Panc1 (cell line): Measurements from ENCODE around the gene MAGI1. TPM values are rescaled to one million over a fixed set of nuclear protein-coding genes. Genes with fewer than 3 reads are reported as not detected.
A peak's percentile ranks its signal among the peaks of the same experiment; 100 is the strongest.

Experiments used
- ATAC-seq: fragments of 200-7000 bp; cut with Tn5 transposase; 2 replicates; pipeline ENCODE4 v1.9.1; 2020; ENCODE audit warnings: mild to moderate bottlenecking, moderate library complexity
- BruUV-seq: library from RNA; stranded (reverse); fragments of 400-500 nt; replicated peaks from 2 replicates; lab custom pipeline; 2021; lab: Mats Ljungman, UMichigan
- CTCF ChIA-PET: fragments of 300-600 bp; sonication (Branson Sonifier 250); formaldehyde crosslinking; loops from one replicate; lab custom pipeline; 2022; ENCODE audit warnings: antibody characterized with exemption; lab: Charles Lee
- POLR2A ChIA-PET: fragments of 300-600 bp; sonication (Branson Sonifier 250); formaldehyde crosslinking; loops from one replicate; lab custom pipeline; 2022; ENCODE audit warnings: antibody characterized with exemption; lab: Charles Lee
- DNase-seq: peaks from one replicate; pipeline ENCODE4 v3.0.0-alpha.2; 2010; ENCODE audit warnings: low read depth, low spot score
- H3K27ac ChIP-seq: 2 replicates; pipeline ENCODE4 v1.5.1; 2011; ENCODE audit warnings: mild to moderate bottlenecking, low read length, inconsistent platforms
- H3K27me3 ChIP-seq: fragments of 200-500 bp; sonication (Bioruptor generic); 2 replicates; pipeline ENCODE4 v1.6.0; 2014; ENCODE audit warnings: low read length, inconsistent platforms; ENCODE audit not compliant: control insufficient read depth, insufficient read depth
- H3K36me3 ChIP-seq: fragments of 200-500 bp; sonication (Bioruptor generic); 2 replicates; pipeline ENCODE4 v1.5.1; 2014; ENCODE audit warnings: inconsistent platforms, mild to moderate bottlenecking, low read length, moderate library complexity; ENCODE audit not compliant: control insufficient read depth, insufficient read depth
- H3K4me1 ChIP-seq: 2 replicates; pipeline ENCODE4 v1.5.1; 2011; ENCODE audit warnings: inconsistent platforms, mild to moderate bottlenecking, low read length, moderate library complexity; ENCODE audit not compliant: control insufficient read depth, insufficient read depth
- H3K4me3 ChIP-seq, 2 experiments: 2 replicates each; pipeline ENCODE4 v1.5.1; 2011 to 2012; ENCODE audit warnings: low read depth in 2 of 2, low read length in 2 of 2, mild to moderate bottlenecking in 2 of 2, inconsistent platforms in 1 of 2, moderate library complexity in 1 of 2
- H3K9me3 ChIP-seq: fragments of 200-500 bp; sonication (Bioruptor generic); 2 replicates; pipeline ENCODE4 v1.5.1; 2014; ENCODE audit warnings: low read depth, mild to moderate bottlenecking, inconsistent platforms, low read length, moderate library complexity; ENCODE audit not compliant: control insufficient read depth, insufficient read depth
- POLR2AphosphoS5 ChIP-seq: IDR thresholded peaks from 2 replicates; pipeline ENCODE4 v1.6.1; 2012; ENCODE audit warnings: mild to moderate bottlenecking, low read depth, low read length, moderate library complexity
- REST ChIP-seq, 2 experiments: IDR thresholded peaks; 2 replicates each; pipeline ENCODE4 v1.6.1; 2011 to 2012; ENCODE audit warnings: low read depth in 2 of 2, control low read depth in 1 of 2, low read length in 1 of 2, mild to moderate bottlenecking in 1 of 2, moderate library complexity in 1 of 2; ENCODE audit not compliant: insufficient read depth in 1 of 2
- SIN3A ChIP-seq: IDR thresholded peaks from 2 replicates; pipeline ENCODE4 v1.6.1; 2012; ENCODE audit warnings: low read depth, mild to moderate bottlenecking, low read length, moderate library complexity, borderline replicate concordance; ENCODE audit not compliant: insufficient read depth
- TCF7L2 ChIP-seq: IDR thresholded peaks from 2 replicates; pipeline ENCODE4 v1.6.1; 2011; ENCODE audit warnings: mild to moderate bottlenecking, low read depth, low read length, inconsistent platforms
- in situ Hi-C: cut with HindIII; loops from 2 replicates; pipeline ENCODE4 v1.10.0; 2016; ENCODE audit warnings: low sequenced_read_pairs, low pct_unique_long_range_greater_than_20kb
- intact Hi-C: fragments of 100-400 bp; cut with micrococcal nuclease; formaldehyde crosslinking; loops from one replicate; pipeline ENCODE4 v1.10.0; 2022; ENCODE audit not compliant: unreplicated experiment
- total RNA-seq: library from RNA; stranded (reverse); gene quantifications from one replicate; pipeline ENCODE4 v1.2.1, GENCODE V29; 2021; ENCODE audit not compliant: unreplicated experiment
- TF ChIP-seq, protein P1 (sequence below): fragments of 450-650 bp; IDR thresholded peaks from 2 replicates; pipeline ENCODE4 v1.5.1; 2017; ENCODE audit warnings: mild to moderate bottlenecking

MAGI1 gene
- total RNA-seq, 1 experiment from 2014 or later, result 9.5 TPM

- TF ChIP-seq SIN3A (no peak), TCF7L2 (no peak), POLR2AphosphoS5 (no peak), REST (IDR thresholded peaks at IDR 0.05; ENCODE audit: insufficient read depth in 1 of 2, low read depth in 2 of 2, low read length in 1 of 2) (no peak)
- TF ChIP-seq, protein P1, sequence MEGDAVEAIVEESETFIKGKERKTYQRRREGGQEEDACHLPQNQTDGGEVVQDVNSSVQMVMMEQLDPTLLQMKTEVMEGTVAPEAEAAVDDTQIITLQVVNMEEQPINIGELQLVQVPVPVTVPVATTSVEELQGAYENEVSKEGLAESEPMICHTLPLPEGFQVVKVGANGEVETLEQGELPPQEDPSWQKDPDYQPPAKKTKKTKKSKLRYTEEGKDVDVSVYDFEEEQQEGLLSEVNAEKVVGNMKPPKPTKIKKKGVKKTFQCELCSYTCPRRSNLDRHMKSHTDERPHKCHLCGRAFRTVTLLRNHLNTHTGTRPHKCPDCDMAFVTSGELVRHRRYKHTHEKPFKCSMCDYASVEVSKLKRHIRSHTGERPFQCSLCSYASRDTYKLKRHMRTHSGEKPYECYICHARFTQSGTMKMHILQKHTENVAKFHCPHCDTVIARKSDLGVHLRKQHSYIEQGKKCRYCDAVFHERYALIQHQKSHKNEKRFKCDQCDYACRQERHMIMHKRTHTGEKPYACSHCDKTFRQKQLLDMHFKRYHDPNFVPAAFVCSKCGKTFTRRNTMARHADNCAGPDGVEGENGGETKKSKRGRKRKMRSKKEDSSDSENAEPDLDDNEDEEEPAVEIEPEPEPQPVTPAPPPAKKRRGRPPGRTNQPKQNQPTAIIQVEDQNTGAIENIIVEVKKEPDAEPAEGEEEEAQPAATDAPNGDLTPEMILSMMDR, result no peak
- CTCF ChIA-PET, result no interaction called here
- H3K27me3 ChIP-seq, result no peaks in the 10 kb centered on the region
- no peak for DNase-seq
- no TSS peak for BruUV-seq
- in situ Hi-C loops, result no loop called here
- no peaks in the 10 kb centered on the region for H3K9me3 ChIP-seq
- no peaks in the 10 kb centered on the region for H3K36me3 ChIP-seq
- POLR2A ChIA-PET, result no interaction called here
- ATAC-seq, result no peak
- no peak overlapping the region; a peak in 1 of 4 replicates for H3K4me3 ChIP-seq
- H3K27ac ChIP-seq, result no peak overlapping the region
- intact Hi-C loops, result no loop called here
- H3K4me1 ChIP-seq, result no peaks in the 10 kb centered on the region
These were observed 440.7 kb downstream of the MAGI1 start for GRCh38 chr3:65597952-65598413.

DNA sequence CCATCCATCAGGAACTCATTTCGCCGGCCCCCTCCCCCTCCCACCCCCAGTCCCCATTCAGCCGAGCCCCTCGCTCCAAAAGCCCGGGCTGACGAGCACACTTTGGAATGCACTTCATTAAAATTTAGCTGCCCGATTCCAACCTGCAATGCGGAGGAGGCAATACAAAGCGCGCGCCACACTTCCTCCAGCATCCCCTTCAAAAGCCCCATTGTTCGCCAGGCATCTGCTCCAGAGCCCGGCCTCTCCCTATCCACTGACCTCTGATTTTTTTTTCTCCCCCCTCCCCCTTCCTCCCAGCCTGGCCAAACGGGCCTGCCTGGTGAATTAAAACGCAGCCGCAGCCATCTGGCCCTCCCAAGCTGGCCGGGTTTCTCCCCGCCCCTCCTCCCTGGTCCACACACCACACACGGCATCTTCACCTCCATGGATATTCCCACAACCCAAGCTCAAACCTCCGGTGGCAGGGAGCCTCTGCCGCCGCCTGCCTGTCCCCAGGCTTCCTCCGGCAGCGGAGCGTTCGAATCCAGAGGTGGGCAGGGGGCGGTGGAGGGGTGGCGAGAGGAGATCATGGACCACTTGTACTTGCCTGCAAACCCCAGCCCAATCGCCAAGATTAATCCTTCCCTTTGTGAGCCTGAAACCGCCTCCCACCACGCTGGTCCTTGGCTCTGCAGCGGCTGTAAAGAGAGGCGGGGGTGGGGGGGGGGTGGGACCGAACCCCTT, 441.3 kb downstream of the MAGI1 start:
- CTCF ChIA-PET, result interaction anchor here (0.5 kb wide), 1 partner anchor 67 kb away, joined by 4 read pairs; no protein-coding TSS in a partner anchor
- BruUV-seq, result no TSS peak
- DNase-seq (no peak), ATAC-seq (no peak)
- intact Hi-C loops, result no loop called here
- Histone ChIP-seq H3K36me3 (no peaks in the 10 kb centered on the region), H3K4me3 (peak overlapping the region in 1 of 2 experiments; percentile 16; a peak in 1 of 4 replicates), H3K27me3 (no peaks in the 10 kb centered on the region), H3K4me1 (no peaks in the 10 kb centered on the region), H3K9me3 (no peaks in the 10 kb centered on the region), H3K27ac (no peak overlapping the region)
- POLR2A ChIA-PET, result no interaction called here
- in situ Hi-C loops, result no loop called here
- TF ChIP-seq SIN3A (no peak), POLR2AphosphoS5 (no peak), REST (IDR thresholded peaks at IDR 0.05; ENCODE audit: insufficient read depth in 1 of 2, low read depth in 2 of 2, low read length in 1 of 2) (no peak), TCF7L2 (no peak)
- TF ChIP-seq, protein P1, result no peak
